G401 (cell line): ENCODE data around the gene SLC51B. TPM values are rescaled to one million over a fixed set of nuclear protein-coding genes. Genes with fewer than 3 reads are reported as not detected.
"Not testable (repeated sequence)": the region's sequence is repeated elsewhere in the genome, so short reads cannot be mapped to it uniquely, and the experiment has no call there.

Experiments used
- DNase-seq: peaks from one replicate; pipeline ENCODE4 v3.0.0-alpha.2; 2015; ENCODE audit warnings: low spot score
- in situ Hi-C: cut with HindIII; loops from 2 replicates; pipeline ENCODE4 v1.10.0; 2016; ENCODE audit warnings: low sequenced_read_pairs, mixed read lengths
- total RNA-seq: library from RNA; depleted of rRNA; stranded (reverse); fragments of >200 nt; shearing (Covaris generic); gene quantifications from 2 replicates; pipeline ENCODE4 v1.2.3, GENCODE V29; 2014

Gene SLC51B
- total RNA-seq, 1 experiment from 2014 or later, result not detected

GRCh38 chr15:65077981-65078352 lies 32.8 kb downstream of the SLC51B start:
- DNase-seq, result no peak
- in situ Hi-C loops, result no loop called here

- in situ Hi-C loops, result no loop called here
- DNase-seq, result no peak
Observed at GRCh38 chr15:65079580-65079979, 34.4 kb downstream of the SLC51B start.

GRCh38 chr15:65081270-65081669 lies 36.1 kb downstream of the SLC51B start:
- in situ Hi-C loops, result no loop called here
- no peak for DNase-seq

- no peak for DNase-seq
- in situ Hi-C loops, result no loop called here
Observed at GRCh38 chr15:65081758-65082157, 36.6 kb downstream of the SLC51B start.

- no peak for DNase-seq
- in situ Hi-C loops, result no loop called here
Observed at GRCh38 chr15:65082303-65082953, 37.2 kb downstream of the SLC51B start.

- DNase-seq, result peak; percentile 37
- in situ Hi-C loops, result no loop called here
Observed at GRCh38 chr15:65083262-65083701, 38.1 kb downstream of the SLC51B start.

- in situ Hi-C loops, result no loop called here
- no peak for DNase-seq
Observed at GRCh38 chr15:65084500-65085206, 39.5 kb downstream of the SLC51B start.

GRCh38 chr15:65085207-65085753 lies 40.1 kb downstream of the SLC51B start:
- in situ Hi-C loops, result no loop called here
- DNase-seq, result no peak

- DNase-seq, result peak; percentile 57
- in situ Hi-C loops, result no loop called here
Observed at GRCh38 chr15:65085990-65086679, 40.9 kb downstream of the SLC51B start.

GRCh38 chr15:65086680-65087111 lies 41.5 kb downstream of the SLC51B start:
- DNase-seq, result no peak
- in situ Hi-C loops, result no loop called here

GRCh38 chr15:65087411-65087810 lies 42.2 kb downstream of the SLC51B start:
- DNase-seq, result peak; percentile 37
- in situ Hi-C loops, result no loop called here

- peak; percentile 54 for DNase-seq
- in situ Hi-C loops, result no loop called here
Observed at GRCh38 chr15:65087873-65088642, 42.9 kb downstream of the SLC51B start.

- in situ Hi-C loops, result no loop called here
- no peak for DNase-seq
Observed at GRCh38 chr15:65088643-65089021, 43.4 kb downstream of the SLC51B start.

GRCh38 chr15:65089206-65089824 lies 44.1 kb downstream of the SLC51B start:
- DNase-seq, result no peak
- in situ Hi-C loops, result no loop called here

GRCh38 chr15:65091946-65092770 lies 47.0 kb downstream of the SLC51B start:
- in situ Hi-C loops, result no loop called here
- no peak for DNase-seq

GRCh38 chr15:65092911-65093792 lies 48.0 kb downstream of the SLC51B start:
- no peak for DNase-seq
- in situ Hi-C loops, result no loop called here

GRCh38 chr15:65093793-65094170 lies 48.6 kb downstream of the SLC51B start:
- in situ Hi-C loops, result not testable (repeated sequence)

More at GRCh38 chr15:65093793-65094170, 48.6 kb downstream of the SLC51B start:
- not testable (repeated sequence) for DNase-seq
